ENCODE data around the gene LARGE1.

GRCh38 chr22:33577862-33578411 lies 342.3 kb downstream of the LARGE1 start:
- no peak for TF ChIP-seq CTCF (IDR thresholded peaks at IDR 0.05; ENCODE audit: borderline replicate concordance, extremely low read depth, low read length, poor library complexity, severe bottlenecking)
- no peak for TF ChIP-seq EZH2 (IDR thresholded peaks at IDR 0.05; ENCODE audit: borderline replicate concordance, low read depth, low read length, severe bottlenecking)

Data from DND-41 (cell line).